Loucy (cell line): ENCODE data around the gene ACSF3.

ENCODE experiments used
- CTCF ChIP-seq: fragments of 200-600 bp; sonication (generic); conservative IDR thresholded peaks from 2 replicates; pipeline ENCODE4 v1.5.1; 2014; ENCODE audit warnings: mild to moderate bottlenecking, antibody characterized with exemption, low read length
- EZH2phosphoT487 ChIP-seq: fragments of 200-600 bp; IDR thresholded peaks from 2 replicates; pipeline ENCODE4 v1.6.1; 2018; ENCODE audit warnings: antibody characterized with exemption, mild to moderate bottlenecking, moderate library complexity, borderline replicate concordance

- TF ChIP-seq CTCF (no peak), EZH2phosphoT487 (no peak)
Measured at GRCh38 chr16:89134269-89134668, 40.6 kb downstream of the ACSF3 start.
